OCI-LY1 (cell line): Measurements from ENCODE around the gene ST8SIA3.

Experiments used
- CTCF ChIP-seq: fragments of 200-600 bp; sonication (generic), shearing (Covaris generic); IDR thresholded peaks from 2 replicates; pipeline ENCODE4 v1.5.1; 2017; ENCODE audit warnings: mild to moderate bottlenecking, antibody characterized with exemption, low read length, moderate library complexity, mixed read lengths
- EZH2 ChIP-seq: fragments of 200-600 bp; sonication (generic), shearing (Covaris generic); IDR thresholded peaks from 2 replicates; pipeline ENCODE4 v1.8.0; 2017; ENCODE audit warnings: borderline replicate concordance, mixed run types, mild to moderate bottlenecking, antibody characterized with exemption, low read length, moderate library complexity, mixed read lengths

- TF ChIP-seq CTCF: no peak
- TF ChIP-seq EZH2: no peak
These were observed 7.1 kb downstream of the ST8SIA3 start for GRCh38 chr18:57359433-57359832.
